MM.1S (cell line): ENCODE results near the gene HEATR5A.

Experiments used
- DNase-seq: peaks from one replicate; pipeline ENCODE4 v3.0.0-alpha.2; 2015
- H2AFZ ChIP-seq: fragments of 300-600 bp; sonication (generic); 2 replicates; pipeline ENCODE4 v1.6.0; 2016; ENCODE audit warnings: antibody characterized with exemption, low read length
- H3F3A ChIP-seq: fragments of 300-600 bp; sonication (generic); 2 replicates; pipeline ENCODE4 v1.6.1; 2016; ENCODE audit warnings: mild to moderate bottlenecking, antibody characterized with exemption, low read length, moderate library complexity, mixed read lengths; ENCODE audit not compliant: insufficient read depth
- H3K27ac ChIP-seq: fragments of 300-600 bp; sonication (generic); 2 replicates; pipeline ENCODE4 v1.5.1; 2016; ENCODE audit warnings: mild to moderate bottlenecking, low read length
- H3K27me3 ChIP-seq: fragments of 300-600 bp; sonication (generic); replicated peaks from 2 replicates; pipeline ENCODE4 v1.6.0; 2016; ENCODE audit warnings: low read length; ENCODE audit not compliant: insufficient read depth
- H3K36me3 ChIP-seq: fragments of 300-600 bp; sonication (generic); replicated peaks from 2 replicates; pipeline ENCODE4 v1.6.1; 2016; ENCODE audit warnings: mild to moderate bottlenecking, low read length, mixed read lengths; ENCODE audit not compliant: insufficient read depth
- H3K4me1 ChIP-seq: fragments of 300-600 bp; sonication (generic); 2 replicates; pipeline ENCODE4 v1.6.1; 2016; ENCODE audit warnings: low read length, mixed read lengths
- H3K4me2 ChIP-seq: fragments of 300-600 bp; sonication (generic); 2 replicates; pipeline ENCODE4 v1.6.0; 2016; ENCODE audit warnings: low read depth, low read length
- H3K4me3 ChIP-seq: fragments of 300-600 bp; sonication (generic); 2 replicates; pipeline ENCODE4 v1.5.1; 2016; ENCODE audit warnings: low read length, mixed read lengths
- H3K79me2 ChIP-seq: fragments of 300-600 bp; sonication (generic); 2 replicates; pipeline ENCODE4 v1.6.1; 2016; ENCODE audit warnings: mixed run types, low read length, mixed read lengths
- H3K9ac ChIP-seq: fragments of 300-600 bp; sonication (generic); 2 replicates; pipeline ENCODE4 v1.6.1; 2016; ENCODE audit warnings: low read length, mixed read lengths
- H3K9me2 ChIP-seq: fragments of 300-600 bp; sonication (generic); replicated peaks from 2 replicates; pipeline ENCODE4 v1.6.1; 2016; ENCODE audit warnings: mild to moderate bottlenecking, low read length, mixed read lengths; ENCODE audit not compliant: insufficient read depth
- H3K9me3 ChIP-seq: fragments of 300-600 bp; sonication (generic); replicated peaks from 2 replicates; pipeline ENCODE4 v1.6.1; 2016; ENCODE audit warnings: mild to moderate bottlenecking, low read length, mixed read lengths; ENCODE audit not compliant: insufficient read depth
- H4K20me1 ChIP-seq: fragments of 300-600 bp; sonication (generic); 2 replicates; pipeline ENCODE4 v1.6.1; 2016; ENCODE audit warnings: mild to moderate bottlenecking, low read length, moderate library complexity, mixed read lengths; ENCODE audit not compliant: insufficient read depth
- EZH2 ChIP-seq: fragments of 300-600 bp; sonication (generic); optimal IDR thresholded peaks from 2 replicates; pipeline ENCODE3; 2017; ENCODE audit warnings: low read depth, mild to moderate bottlenecking, antibody characterized with exemption, low read length, mixed read lengths
- EZH2phosphoT487 ChIP-seq: fragments of 300-600 bp; sonication (generic); IDR thresholded peaks from 2 replicates; pipeline ENCODE4 v1.6.1; 2018; ENCODE audit warnings: antibody characterized with exemption, low read length
- TF ChIP-seq, protein P1 (sequence below): fragments of 300-600 bp; sonication (generic); IDR thresholded peaks from 2 replicates; pipeline ENCODE4 v1.5.1; 2016; ENCODE audit warnings: antibody characterized with exemption, low read length, mixed read lengths

The HEATR5A gene

DNA sequence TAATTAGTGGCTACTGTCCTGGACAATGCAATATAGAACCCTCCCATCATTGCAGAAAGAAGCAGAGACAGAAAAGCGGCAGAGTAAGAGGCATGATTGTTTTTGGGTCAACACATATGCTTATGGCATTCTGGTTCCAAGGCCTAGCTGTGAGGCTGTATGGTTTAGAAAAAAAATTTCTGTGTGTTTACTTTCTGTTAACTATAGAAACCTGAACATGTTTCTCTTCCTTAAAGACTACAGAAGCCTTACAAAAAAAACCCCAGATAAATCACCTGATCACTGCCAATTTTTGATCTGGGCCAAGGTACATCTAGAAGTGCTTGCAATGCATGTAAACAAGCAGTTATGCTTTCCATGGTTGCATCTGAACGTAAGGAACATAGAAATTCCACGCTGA lies 112.7 kb downstream of the HEATR5A start:
- H2AFZ ChIP-seq, result no peak overlapping the region
- H3K9me3 ChIP-seq, result no peaks in the 10 kb centered on the region
- no peaks in the 10 kb centered on the region for H3K36me3 ChIP-seq
- no peak for DNase-seq
- H3K79me2 ChIP-seq, result no peaks in the 10 kb centered on the region
- no peaks in the 10 kb centered on the region for H4K20me1 ChIP-seq
- H3K27me3 ChIP-seq, result no peaks in the 10 kb centered on the region
- H3F3A ChIP-seq, result no peaks in the 10 kb centered on the region
- TF ChIP-seq, protein P1, sequence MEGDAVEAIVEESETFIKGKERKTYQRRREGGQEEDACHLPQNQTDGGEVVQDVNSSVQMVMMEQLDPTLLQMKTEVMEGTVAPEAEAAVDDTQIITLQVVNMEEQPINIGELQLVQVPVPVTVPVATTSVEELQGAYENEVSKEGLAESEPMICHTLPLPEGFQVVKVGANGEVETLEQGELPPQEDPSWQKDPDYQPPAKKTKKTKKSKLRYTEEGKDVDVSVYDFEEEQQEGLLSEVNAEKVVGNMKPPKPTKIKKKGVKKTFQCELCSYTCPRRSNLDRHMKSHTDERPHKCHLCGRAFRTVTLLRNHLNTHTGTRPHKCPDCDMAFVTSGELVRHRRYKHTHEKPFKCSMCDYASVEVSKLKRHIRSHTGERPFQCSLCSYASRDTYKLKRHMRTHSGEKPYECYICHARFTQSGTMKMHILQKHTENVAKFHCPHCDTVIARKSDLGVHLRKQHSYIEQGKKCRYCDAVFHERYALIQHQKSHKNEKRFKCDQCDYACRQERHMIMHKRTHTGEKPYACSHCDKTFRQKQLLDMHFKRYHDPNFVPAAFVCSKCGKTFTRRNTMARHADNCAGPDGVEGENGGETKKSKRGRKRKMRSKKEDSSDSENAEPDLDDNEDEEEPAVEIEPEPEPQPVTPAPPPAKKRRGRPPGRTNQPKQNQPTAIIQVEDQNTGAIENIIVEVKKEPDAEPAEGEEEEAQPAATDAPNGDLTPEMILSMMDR, result no peak
- TF ChIP-seq EZH2 (no peak), EZH2phosphoT487 (no peak)
- H3K4me3 ChIP-seq, result no peak overlapping the region
- H3K4me2 ChIP-seq, result no peak overlapping the region
- H3K27ac ChIP-seq, result no peak overlapping the region
- H3K4me1 ChIP-seq, result no peaks in the 10 kb centered on the region
- H3K9ac ChIP-seq, result no peak overlapping the region
- H3K9me2 ChIP-seq, result no peaks in the 10 kb centered on the region

DNA sequence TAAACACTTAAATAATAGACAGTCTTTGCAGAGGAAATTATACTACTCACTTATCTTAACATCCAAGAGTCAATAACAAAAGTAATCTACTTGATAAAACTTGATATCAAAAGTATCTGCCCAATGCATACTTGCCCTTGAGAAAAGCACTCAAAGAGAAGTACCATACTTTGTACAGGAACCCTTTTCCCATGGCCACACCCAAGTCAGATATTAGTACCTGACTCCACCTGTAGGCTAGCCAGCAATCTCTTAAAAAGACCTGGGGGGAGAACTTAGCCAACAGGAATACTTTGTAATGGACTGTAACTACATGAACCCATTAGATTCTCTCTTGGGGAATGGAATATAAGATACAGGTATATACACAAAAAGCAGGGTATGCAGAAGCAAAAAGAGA lies 113.2 kb downstream of the HEATR5A start:
- H3K9me3 ChIP-seq, result no peaks in the 10 kb centered on the region
- H2AFZ ChIP-seq, result no peak overlapping the region
- H3K4me3 ChIP-seq, result no peak overlapping the region
- H4K20me1 ChIP-seq, result no peaks in the 10 kb centered on the region
- H3K36me3 ChIP-seq, result no peaks in the 10 kb centered on the region
- DNase-seq, result no peak
- H3K79me2 ChIP-seq, result no peaks in the 10 kb centered on the region
- no peak overlapping the region for H3K27ac ChIP-seq
- no peak overlapping the region for H3K9ac ChIP-seq
- no peaks in the 10 kb centered on the region for H3K4me1 ChIP-seq
- H3F3A ChIP-seq, result no peaks in the 10 kb centered on the region
- TF ChIP-seq, protein P1, result no peak
- TF ChIP-seq EZH2 (no peak), EZH2phosphoT487 (no peak)
- no peak overlapping the region for H3K4me2 ChIP-seq
- H3K27me3 ChIP-seq, result no peaks in the 10 kb centered on the region
- no peaks in the 10 kb centered on the region for H3K9me2 ChIP-seq

DNA sequence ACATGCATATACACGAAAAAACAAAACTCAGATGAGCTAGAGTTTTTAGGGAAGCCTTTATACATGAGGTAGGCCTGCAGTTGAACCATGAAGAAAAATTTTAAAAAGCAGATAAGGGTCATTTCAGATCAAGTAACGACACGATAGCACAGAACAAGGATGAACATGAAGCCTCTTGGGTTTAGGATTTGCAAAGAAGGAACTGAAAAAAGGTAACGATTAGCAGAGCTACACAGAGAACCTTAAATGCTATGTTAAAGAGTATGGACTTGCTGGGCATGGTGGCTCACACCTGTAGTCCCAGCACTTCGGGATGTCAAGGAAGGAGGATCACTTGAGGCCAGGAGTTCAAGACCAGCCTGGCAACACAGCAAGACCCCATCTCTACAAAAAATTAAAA lies 116.7 kb downstream of the HEATR5A start:
- DNase-seq, result no peak
- no peak overlapping the region for H2AFZ ChIP-seq
- H3K9me2 ChIP-seq, result no peaks in the 10 kb centered on the region
- no peak for TF ChIP-seq EZH2phosphoT487
- TF ChIP-seq EZH2, result no peak
- TF ChIP-seq, protein P1, result no peak
- no peak overlapping the region for H3K4me3 ChIP-seq
- H3K36me3 ChIP-seq, result no peaks in the 10 kb centered on the region
- H3K4me1 ChIP-seq, result no peaks in the 10 kb centered on the region
- no peak overlapping the region for H3K9ac ChIP-seq
- no peaks in the 10 kb centered on the region for H3K79me2 ChIP-seq
- no peaks in the 10 kb centered on the region for H3K27me3 ChIP-seq
- no peaks in the 10 kb centered on the region for H4K20me1 ChIP-seq
- H3K9me3 ChIP-seq, result no peaks in the 10 kb centered on the region
- no peak overlapping the region for H3K27ac ChIP-seq
- no peaks in the 10 kb centered on the region for H3F3A ChIP-seq
- no peak overlapping the region for H3K4me2 ChIP-seq
